GM11168 (cell line): Measurements from ENCODE around the gene ZNF275.
"Not testable (repeated sequence)": the region's sequence is repeated elsewhere in the genome, so short reads cannot be mapped to it uniquely, and the experiment has no call there.

Experiments
- in situ Hi-C: fragments of 300-500 bp; cut with MboI; formaldehyde crosslinking; loops from one replicate; pipeline ENCODE4 v1.12.0; 2022; ENCODE audit warnings: low sequenced_read_pairs; ENCODE audit not compliant: unreplicated experiment

Gene ZNF275, protein sequence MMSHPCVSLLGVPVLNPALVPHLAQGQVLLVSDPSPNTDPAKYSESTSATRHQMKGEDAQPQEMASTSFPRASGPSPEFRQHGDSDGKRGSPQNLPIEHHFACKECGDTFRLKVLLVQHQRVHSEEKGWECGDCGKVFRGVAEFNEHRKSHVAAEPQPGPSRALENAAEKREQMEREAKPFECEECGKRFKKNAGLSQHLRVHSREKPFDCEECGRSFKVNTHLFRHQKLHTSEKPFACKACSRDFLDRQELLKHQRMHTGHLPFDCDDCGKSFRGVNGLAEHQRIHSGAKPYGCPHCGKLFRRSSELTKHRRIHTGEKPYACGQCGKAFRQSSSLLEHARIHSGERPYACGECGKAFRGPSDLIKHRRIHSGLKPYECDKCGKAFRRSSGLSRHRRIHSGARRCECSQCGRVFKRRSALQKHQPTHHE

DNA sequence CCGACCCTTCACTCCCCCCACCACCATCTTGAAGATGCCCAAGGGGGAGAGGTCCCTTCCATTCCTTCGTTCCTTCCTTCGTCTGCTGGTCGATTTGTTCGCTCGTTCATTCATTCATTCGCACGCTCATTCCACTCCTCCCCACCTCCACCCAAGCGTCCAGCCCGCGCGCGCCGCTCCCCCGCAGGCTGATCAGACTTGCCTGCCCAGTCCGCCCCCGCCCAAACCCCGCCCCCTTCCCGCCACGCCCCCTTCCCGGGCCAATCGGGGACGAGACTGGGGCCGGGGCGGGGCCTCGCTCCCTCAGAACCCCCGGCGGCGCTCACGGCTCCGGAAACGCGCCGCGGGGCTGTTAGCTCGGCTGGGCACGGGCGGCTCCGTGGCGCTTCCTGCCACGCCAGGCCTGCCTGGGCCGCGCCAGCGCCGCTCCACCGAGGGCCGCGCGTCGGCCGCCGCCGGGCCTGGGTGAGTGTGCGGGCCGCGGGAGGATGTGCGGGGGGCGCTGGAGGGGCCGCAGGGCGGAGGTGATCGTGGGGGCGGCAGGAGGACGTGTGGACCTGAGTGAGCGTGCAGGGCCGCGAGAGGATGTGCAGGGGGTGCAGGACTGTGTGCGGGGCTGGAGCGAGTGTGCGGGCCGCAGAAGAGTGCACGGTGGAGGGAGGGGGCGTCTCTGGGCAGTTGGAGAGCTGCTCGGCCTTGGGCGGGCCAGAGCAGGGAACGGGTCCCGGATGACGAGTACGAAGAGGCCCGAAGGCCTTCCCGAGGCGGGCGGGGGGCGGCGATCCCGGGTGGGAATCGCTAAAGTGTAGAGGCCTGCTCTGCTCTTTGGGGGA is at the start of gene ZNF275:
ZNF275 (plus strand) TSS at position 333 of the 833 bp plus-strand sequence. CDS start 2,527 bp downstream, outside the sequence.
- in situ Hi-C loops, result no loop called here

DNA sequence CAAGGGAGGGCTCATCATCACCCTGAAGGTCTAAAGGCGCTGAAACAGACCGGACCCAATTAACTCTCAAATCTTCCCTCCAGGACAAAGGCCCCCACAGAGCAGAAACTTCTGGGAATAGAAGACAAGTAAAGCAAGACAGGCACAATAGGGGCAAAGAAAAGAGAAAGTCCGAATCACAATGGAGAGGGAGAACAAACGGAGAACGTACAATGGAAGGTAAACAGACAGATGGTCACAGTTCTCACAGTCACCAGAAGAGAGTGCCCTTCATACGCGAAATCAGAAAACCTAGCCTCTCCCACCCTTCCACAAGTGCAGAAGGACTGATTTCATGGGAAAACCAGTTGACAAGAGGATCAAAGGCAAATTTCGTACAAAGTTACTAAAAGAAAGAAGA is 48.3 kb upstream of the ZNF275 start:
- in situ Hi-C loops, result not testable (repeated sequence)

DNA sequence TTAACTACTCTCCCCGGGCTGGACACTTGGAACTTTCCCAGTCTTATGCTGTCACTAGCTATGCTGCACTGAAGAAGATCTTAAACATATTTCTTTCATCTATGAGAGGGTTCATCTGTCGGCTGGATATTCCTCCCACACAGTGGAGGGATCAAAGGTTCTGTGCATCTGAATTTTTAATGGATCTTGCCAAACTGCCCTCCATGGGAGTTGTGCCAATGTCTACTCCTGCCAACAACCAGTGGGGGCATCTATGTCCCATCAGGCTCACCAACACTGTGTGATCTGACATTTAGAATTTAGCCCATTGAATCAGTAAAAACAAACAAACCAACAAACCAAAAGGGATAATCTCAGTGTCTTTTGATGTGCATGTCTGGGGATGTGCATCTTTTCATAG is 45.1 kb upstream of the ZNF275 start:
- in situ Hi-C loops, result not testable (repeated sequence)

DNA sequence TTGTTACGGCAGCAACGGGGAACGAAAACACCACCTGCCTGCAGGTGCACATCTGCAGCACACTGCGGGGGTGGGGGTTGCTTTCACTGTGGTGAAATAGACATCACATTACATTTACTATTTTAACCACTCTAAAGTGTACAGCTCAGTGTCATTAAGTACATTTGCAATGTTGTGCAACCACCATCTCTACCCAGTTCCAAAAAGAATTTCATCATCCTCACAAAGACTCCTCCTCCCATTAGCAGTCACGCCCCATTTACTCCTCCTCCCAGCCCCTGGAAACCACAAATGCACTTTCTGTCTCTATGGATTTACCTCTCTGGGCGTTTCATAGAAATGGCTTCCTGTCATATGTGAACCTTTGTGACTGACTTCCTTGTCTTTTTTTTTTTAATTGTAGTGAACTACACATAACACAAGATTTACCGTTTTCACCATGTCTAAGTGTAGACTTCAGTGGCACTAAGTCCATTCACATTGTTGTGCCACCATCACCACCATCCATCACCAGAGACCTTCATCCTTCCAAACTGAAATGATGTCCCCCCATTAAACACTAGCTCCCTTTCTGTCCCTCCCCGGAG is 40.4 kb upstream of the ZNF275 start:
- in situ Hi-C loops, result not testable (repeated sequence)

DNA sequence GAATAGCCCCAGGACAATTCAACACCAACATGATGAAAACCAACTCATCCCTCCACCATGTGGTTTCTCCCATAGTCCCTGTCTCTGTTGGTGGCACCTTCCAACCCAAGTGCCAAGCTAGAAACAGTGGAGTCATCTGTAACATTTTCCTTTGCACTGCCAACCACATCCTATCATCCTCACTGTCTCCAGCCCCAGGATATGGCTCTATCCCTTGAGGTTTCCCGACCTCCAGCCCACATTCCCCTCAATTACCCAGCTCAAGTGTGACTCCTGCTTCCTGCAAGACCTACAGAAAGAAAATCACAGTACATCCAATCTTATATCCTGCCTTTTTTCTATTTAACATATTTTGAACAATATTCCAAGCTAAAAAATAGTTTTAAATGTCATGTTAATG is 36.6 kb upstream of the ZNF275 start:
- in situ Hi-C loops, result no loop called here

DNA sequence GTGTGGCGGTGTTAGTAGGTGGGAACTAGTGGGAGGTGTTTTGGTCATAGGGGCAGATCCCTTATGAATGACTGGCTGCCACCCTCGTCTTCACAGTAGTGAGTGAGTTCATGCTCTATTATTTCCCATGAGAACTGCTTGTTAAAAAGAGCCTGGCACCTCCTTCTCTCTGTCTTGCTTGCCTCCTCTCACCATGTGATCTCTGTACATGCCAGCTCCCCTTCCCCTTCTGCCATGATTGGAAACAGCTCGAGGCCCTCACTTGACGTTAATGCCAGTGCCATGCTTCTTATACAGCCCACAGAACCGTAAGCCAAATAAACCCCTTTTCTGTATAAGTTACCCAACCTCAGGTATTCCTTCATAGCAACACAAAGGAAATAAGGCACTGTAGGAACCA is 34.1 kb upstream of the ZNF275 start:
- in situ Hi-C loops, result no loop called here

DNA sequence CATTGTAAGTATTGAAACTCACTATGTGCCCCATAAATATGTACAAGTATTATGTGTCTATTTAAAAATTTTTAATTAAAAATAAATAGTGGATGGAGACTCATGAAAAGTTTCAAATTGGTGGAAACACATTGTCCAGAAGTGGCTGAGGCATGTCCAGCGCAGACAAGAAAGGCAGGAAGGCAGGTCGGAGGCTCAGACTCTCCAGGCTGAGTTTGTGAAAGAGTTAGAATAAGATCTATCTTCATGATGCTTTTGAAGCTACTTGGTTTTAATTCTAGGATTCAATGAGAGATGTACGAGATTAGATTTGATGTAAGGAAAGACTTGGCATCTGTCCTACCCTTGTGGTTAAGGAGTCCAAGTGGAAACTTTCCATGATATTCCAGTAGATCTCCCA is 32.2 kb upstream of the ZNF275 start:
- in situ Hi-C loops, result no loop called here

DNA sequence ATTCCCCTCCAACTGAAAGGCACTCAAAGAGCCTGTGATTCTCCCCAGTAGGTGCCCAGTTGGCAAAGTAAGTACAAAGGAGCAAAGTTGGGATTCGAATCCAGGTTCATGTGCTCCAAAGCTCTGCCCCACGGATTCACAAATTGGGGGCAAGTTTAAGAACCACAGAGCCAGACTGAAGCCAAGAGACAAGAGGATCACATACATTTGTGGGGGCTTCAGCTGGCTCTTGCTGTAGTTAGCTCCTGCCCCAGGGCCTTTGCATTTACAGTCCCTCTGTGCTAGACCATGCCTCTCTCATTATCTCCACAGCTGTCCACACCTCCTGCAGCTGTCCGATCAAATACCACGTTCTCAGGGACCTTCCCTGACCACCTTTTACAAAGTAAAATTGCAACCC is 31.2 kb upstream of the ZNF275 start:
- in situ Hi-C loops, result no loop called here

DNA sequence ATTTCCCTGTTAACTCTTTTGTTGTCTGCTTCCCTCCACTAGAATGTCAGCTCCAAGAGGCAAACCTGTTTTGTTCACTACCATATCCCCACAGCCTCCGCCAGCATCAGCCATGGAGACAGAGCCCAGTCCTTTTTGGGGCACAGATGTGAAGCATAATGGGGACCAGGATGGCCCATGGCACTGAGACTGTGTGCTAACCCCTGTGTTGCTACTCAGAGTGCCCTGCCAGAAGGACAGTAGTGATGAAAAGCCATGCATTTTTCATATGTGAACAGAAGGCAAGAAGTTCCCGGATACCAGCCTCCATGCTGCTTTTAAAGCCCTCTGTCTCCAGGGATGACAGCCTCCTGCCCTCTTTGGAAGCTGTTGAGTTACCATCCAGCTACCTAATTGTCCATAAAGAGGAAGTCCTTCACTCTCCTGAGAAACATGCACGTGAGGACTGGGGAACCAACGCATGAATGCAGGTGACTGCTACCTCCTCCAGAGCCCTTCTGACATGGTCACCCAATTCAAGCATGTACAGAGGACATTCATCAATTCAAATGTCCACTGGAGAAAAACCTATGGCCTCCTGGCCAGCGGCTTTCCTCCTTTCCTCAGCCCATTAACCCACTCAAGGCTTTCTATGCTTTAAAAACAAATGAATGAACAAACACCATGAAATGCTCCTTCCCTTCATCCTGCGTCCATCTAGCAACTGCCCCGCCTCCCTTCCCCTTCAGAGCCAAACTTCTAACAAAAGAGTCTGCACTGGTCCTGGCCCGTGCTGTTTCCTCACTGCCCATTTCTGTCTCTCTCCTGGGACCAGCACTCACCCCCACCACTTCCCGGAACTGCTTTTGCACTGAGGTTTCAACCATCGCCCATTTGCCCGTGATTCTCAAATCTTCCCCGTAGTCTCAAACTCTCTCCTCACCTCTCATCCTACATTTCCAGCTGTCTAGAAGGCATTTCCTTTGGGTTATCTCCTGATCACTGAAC is 30.4 kb upstream of the ZNF275 start:
- in situ Hi-C loops, result no loop called here

DNA sequence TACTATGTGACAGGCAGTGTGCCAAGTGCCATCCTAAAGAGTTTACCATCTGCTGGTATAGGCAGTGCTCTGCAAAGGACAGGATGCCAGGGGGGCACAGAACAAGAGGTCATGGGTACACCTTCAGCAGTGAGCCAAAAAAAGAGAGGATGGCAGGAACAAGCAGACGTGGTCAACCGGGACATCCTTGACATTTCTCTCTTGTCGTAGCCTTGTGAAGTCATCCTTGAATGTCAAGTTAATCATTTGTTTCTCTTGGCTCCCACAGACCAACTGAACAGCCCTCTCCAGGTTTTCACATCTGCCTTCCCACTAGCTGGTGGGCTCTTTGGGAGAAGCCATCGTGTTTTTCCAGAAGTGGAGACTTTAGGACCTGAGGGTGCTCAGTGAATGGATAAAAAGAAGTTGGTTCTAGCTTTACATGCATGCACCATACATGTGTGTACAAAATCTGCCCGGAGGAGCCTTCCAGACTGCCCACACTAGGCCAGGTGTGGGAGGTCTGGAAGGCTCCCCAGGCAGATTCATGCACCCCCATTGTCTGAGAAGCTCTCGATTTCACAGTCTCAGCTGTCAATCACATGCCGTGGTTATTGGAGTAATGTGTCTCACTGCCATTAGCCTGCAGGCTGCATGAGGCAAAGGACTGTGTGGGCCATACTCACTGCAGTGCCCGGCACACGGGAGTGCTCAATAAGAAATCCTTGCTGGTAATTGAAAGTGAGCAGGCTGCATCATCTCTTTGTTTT is 28.8 kb upstream of the ZNF275 start:
- in situ Hi-C loops, result no loop called here

DNA sequence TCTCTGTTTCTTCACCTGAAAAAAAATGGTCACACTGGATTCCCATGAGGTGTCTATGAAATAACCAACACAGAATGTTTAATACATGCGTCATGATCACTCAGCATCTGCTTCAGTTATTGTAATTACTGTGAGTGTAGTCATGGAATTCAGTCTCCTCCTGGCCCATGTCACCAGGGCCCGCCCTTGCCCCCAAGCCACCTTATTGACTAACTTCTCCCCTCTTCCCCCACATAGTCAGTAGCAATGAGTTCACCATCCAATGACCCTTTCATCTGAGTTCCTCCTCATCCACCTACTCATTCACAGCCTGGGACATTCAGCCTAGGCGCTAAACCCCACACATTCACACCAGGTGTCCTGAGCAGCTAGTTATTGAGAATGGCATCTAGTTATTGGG is 28.0 kb upstream of the ZNF275 start:
- in situ Hi-C loops, result no loop called here

DNA sequence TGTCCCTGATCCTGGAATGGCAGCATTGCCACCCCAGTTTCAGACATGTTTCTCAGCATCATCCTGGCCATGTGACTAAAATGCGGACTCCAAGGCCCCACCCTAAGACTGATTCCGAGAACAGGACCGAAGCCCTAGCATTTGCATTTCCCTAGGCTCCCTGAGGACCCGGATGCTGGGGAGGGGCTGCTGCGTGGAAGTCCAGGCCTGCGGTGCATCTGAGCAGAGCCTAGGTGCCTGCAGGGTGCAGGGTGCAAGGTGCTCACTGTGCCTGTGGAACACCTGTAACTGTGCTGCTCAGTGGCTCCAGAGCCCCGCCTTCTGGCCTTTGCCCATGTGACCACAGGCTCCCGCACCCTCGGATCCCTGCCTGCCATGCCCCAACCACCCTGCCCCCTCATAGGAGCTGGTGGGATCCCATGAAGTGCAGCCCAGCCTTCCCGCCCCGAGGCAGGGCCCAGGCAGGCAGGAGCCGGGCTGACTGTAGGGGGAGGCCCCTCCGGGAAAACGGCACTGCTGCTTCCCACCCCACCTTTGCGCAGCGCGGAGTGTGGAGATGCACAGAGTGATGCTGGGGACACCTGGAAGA is 27.3 kb upstream of the ZNF275 start:
- in situ Hi-C loops, result no loop called here

DNA sequence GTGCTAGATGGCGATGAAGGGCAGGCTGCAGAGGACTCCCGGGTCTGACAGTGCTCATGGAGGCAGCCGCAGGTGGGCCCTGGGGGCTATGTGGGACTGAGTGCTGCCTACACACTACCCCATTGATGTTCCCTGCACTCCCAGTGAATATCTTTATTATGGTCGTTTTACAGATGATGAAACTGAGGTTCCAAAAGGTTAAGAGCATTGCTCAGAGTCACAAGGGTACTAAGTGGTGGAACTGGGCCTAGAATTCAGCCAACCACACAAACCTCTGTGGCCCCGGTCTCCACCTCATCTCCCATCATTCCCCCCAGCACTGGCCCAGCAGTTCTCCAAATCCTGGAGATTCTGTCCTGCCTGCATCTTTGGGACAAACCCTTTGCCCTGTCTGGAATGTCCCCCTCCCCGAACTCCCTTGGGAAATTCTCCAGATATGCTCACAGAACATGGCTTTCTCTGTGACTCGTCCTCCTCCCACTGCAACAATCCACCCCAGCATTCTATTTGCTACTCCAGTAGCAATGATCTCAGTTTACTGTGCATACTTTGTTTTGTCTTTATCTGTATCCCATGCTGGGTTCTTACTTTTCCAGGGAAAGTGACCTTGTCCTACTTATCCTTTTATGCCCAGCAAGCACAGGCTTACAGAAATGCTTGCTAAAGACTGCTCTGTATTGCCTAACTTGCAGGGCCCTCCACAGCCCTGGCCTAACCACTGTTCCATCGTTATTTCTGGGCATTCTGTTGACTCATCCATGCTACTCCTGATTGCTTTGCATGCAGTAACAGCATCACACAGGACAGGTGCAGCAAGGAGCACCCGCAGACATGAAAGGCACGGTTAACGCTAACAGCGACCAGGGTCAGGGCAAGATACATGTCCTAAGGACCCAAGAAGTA is 26.4 kb upstream of the ZNF275 start:
- in situ Hi-C loops, result no loop called here

DNA sequence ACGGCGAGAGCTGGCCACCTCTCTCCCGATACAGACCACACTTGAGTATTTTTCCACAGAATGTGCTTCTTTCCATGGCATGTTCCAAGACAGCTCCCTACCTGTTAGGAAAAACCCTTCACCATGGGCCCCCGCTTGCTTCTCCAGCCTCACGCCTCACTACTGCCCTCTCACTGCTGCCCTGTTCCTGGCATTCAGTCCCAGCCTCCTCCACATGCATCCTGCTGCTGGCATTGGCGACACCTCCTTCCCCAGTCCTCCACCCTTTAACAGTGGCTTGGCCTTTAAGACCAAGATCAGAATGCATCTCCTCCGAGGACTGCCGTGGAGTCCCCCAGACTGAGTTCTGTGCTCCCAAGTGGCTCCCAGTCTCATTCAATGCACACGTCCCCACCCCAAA is 23.1 kb upstream of the ZNF275 start:
- in situ Hi-C loops, result no loop called here

DNA sequence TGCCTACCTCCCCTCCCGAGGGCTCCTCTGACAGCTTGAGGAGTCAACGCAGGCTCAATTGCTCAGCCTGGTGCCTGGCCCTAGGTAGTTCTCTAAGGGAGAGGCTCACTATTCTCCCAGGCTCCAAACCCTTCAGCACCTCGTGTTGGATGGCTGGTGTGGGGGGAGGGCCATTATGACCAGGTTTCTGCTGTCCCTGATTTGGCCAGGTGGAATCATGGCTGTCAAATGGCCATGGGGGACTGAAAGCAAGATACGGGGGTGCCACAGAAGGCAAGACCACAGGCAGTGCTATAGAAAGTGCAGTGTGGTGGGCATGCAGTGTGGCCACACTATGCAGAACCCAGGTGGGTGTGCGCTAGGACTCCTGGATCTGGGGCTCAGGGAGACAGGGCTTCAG is 21.9 kb upstream of the ZNF275 start:
- in situ Hi-C loops, result no loop called here

DNA sequence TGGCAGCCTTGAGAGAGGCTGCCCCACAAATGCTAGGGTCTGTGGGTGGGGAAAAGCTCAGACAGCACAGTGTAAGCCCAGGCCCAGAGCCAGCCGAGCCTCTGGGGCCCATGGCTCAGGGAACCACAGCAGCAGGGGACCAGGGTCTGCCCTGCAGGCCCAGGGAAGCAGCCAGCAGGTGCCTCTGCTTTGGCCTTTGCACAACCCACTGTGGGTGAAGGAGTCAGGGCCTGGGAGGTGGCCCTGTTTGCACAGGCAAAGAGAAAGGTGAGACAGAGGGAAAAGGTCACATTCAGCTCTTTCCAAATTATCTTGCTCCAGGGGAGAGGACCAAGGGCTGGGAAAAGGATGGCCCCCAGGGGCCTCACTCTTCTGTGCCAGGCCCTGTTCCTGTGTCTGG is 21.1 kb upstream of the ZNF275 start:
- in situ Hi-C loops, result no loop called here

DNA sequence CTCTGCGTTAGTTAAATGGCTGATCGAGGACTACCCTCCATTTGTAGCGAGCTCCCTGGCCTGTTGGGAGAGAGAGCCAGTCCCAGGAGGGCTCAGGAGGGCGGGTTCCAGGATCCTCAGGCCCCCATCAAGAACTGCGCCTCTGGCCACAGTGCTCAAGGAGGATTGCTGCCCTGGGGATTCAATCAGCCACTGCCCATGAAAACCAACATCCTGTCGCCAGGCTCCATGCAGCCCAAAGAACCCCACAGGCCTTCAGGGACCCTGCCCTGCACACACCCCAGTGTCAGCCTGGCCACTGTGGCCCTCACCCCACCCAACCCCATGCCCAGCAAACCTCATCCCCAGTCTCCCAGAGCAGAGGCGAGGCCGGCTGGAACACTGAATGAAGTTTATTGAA is 16.6 kb upstream of the ZNF275 start:
- in situ Hi-C loops, result no loop called here
